ENCODE results near the gene ZNF780B. TPM values are rescaled to one million over a fixed set of nuclear protein-coding genes. Genes with fewer than 3 reads are reported as not detected.
A peak's percentile ranks its signal among the peaks of the same experiment; 100 is the strongest.

Gene ZNF780B
- total and polyA plus RNA-seq, 2 of the 8 experiments (the other 6 are each of a cell fraction or from before 2014, with no cell fraction given): 3.1 to 22.4 TPM

- TF ChIP-seq GABPA (IDR thresholded peaks at IDR 0.05; ENCODE audit: borderline replicate concordance, insufficient read depth, low read length): 0 out of 2 replicates have a peak, but pooled peaks have one; percentile 38
- TF ChIP-seq SUZ12 (IDR thresholded peaks at IDR 0.05; ENCODE audit: low read length): no peak
- peak; percentile 92 for TF ChIP-seq KDM4A (IDR thresholded peaks at IDR 0.05; ENCODE audit: low read depth, low read length, severe bottlenecking)
- TF ChIP-seq PHF8 (conservative IDR thresholded peaks at IDR 0.05; ENCODE audit: low read depth, low read length): peak; percentile 66
- peak; percentile 67 for TF ChIP-seq TAF1 (IDR thresholded peaks at IDR 0.05; ENCODE audit: low read depth, low read length)
- no peak for TF ChIP-seq CHD7 (IDR thresholded peaks at IDR 0.05; ENCODE audit: insufficient replicate concordance, low read length)
- TF ChIP-seq BACH1 (IDR thresholded peaks at IDR 0.05; ENCODE audit: low read length): peak; percentile 28
- peak; percentile 92 for TF ChIP-seq ASH2L (IDR thresholded peaks at IDR 0.05; ENCODE audit: low read length)
- TF ChIP-seq RBBP5 (IDR thresholded peaks at IDR 0.05; ENCODE audit: borderline replicate concordance, low read depth, low read length): 0 out of 2 replicates have a peak, but pooled peaks have one; percentile 96
These were observed 34.5 kb upstream of the ZNF780B start, which contains the start of gene ZNF780A (continued) for GRCh38 chr19:40090241-40091204.

Data from H1 (cell line).